K562 (cell line): ENCODE results near the gene POLRMT.

ENCODE experiments used
- ETV6 ChIP-seq, 3 experiments: fragments of 150-350 bp in 1 of 3; sonication (generic) in 1 of 3; formaldehyde crosslinking in 1 of 3; IDR thresholded peaks; 2 replicates each; pipeline versions ENCODE4 v1.6.1 to v1.8.0; 2014 to 2022; ENCODE audit warnings: borderline replicate concordance in 2 of 3, low read depth in 2 of 3, antibody characterized with exemption in 1 of 3, low read length in 1 of 3, mild to moderate bottlenecking in 1 of 3, missing genetic modification reagents in 1 of 3
- HMGXB4 ChIP-seq: sonication (generic); formaldehyde crosslinking; IDR thresholded peaks from 2 replicates; pipeline ENCODE4 v1.8.1; 2023; ENCODE audit warnings: mild to moderate bottlenecking, missing genetic modification reagents
- KDM1A ChIP-seq, 2 experiments: fragments of 450-650 bp; IDR thresholded peaks; 2 replicates each; pipeline ENCODE4 v1.6.1; 2016; ENCODE audit warnings: mild to moderate bottlenecking in 2 of 2
- MBD1 ChIP-seq: fragments of 250-450 bp; sonication (Bioruptor Pico); IDR thresholded peaks from 2 replicates; pipeline ENCODE4 v1.8.0; 2022; ENCODE audit warnings: inconsistent platforms
- MXI1 ChIP-seq: IDR thresholded peaks from 2 replicates; pipeline ENCODE4 v1.6.1; 2011; ENCODE audit warnings: low read depth, mild to moderate bottlenecking, improper control_type of control experiment, low read length
- NR3C1 ChIP-seq: sonication (generic); formaldehyde crosslinking; IDR thresholded peaks from 2 replicates; pipeline ENCODE4 v1.8.1; 2022; ENCODE audit warnings: missing genetic modification reagents
- POLR2AphosphoS2 ChIP-seq: IDR thresholded peaks from 2 replicates; pipeline ENCODE4 v1.6.1; 2012; ENCODE audit warnings: low read length, improper control_type of control experiment
- TAF1 ChIP-seq: IDR thresholded peaks from 2 replicates; pipeline ENCODE4 v1.6.1; 2011; ENCODE audit warnings: mild to moderate bottlenecking, low read length, moderate library complexity; ENCODE audit not compliant: insufficient read depth, control insufficient read depth, severe bottlenecking; ENCODE audit errors: extremely low read depth
- TCF7L2 ChIP-seq: fragments of 150-350 bp; IDR thresholded peaks from 2 replicates; pipeline ENCODE4 v1.6.1; 2016; ENCODE audit warnings: low read depth, mild to moderate bottlenecking, low read length, moderate library complexity
- TEAD2 ChIP-seq: fragments of 450-650 bp; IDR thresholded peaks from 2 replicates; pipeline ENCODE4 v1.6.1; 2016; ENCODE audit warnings: missing genetic modification characterization, control low read depth, missing compliant biosample characterization
- ZNF318 ChIP-seq, 2 experiments: fragments of 450-650 bp; IDR thresholded peaks; 2 replicates each; pipeline ENCODE4 v1.6.1; 2016; ENCODE audit warnings: mild to moderate bottlenecking in 2 of 2, borderline replicate concordance in 1 of 2, low read depth in 1 of 2, moderate library complexity in 1 of 2

- TF ChIP-seq MXI1 (no peak), MBD1 (CRISPR knock-in tag) (no peak), NR3C1 (no peak), HMGXB4 (CRISPR knock-in tag) (no peak), TAF1 (no peak), ZNF318 (IDR thresholded peaks at IDR 0.05; ENCODE audit: borderline replicate concordance in 1 of 2, low read depth in 1 of 2) (no peak), ETV6 (IDR thresholded peaks at IDR 0.05; ENCODE audit: borderline replicate concordance in 1 of 2, low read depth in 2 of 2, low read length in 1 of 2) (no peak), ETV6 (CRISPR knock-in tag; IDR thresholded peaks at IDR 0.05; ENCODE audit: borderline replicate concordance) (no peak), POLR2AphosphoS2 (no peak), TEAD2 (tag) (no peak), TCF7L2 (no peak), KDM1A (IDR thresholded peaks at IDR 0.05) (no peak)
These were observed 21.9 kb downstream of the POLRMT start for GRCh38 chr19:611481-611868.
